H1 (cell line): ENCODE measurements around the gene NR2F6. TPM values are rescaled to one million over a fixed set of nuclear protein-coding genes. Genes with fewer than 3 reads are reported as not detected.

Experiments used
- CTCF ChIA-PET: fragments of 300-600 bp; sonication (Branson Sonifier 250); formaldehyde crosslinking; loops from one replicate; lab custom pipeline; 2021; ENCODE audit not compliant: partially characterized antibody; lab: Charles Lee
- POLR2A ChIA-PET: fragments of 300-600 bp; sonication (Branson Sonifier 250); formaldehyde crosslinking; loops from one replicate; lab custom pipeline; 2021; ENCODE audit warnings: inconsistent platforms; ENCODE audit not compliant: partially characterized antibody; lab: Charles Lee
- DNase-seq, 2 experiments: peaks; one replicate each; pipeline versions ENCODE4 v3.0.0 to v3.0.0-alpha.2; 2010 to 2022; ENCODE audit warnings: low spot score in 2 of 2, low read depth in 1 of 2, mixed read lengths in 1 of 2
- FAIRE-seq: peaks from 2 replicates; lab custom pipeline; 2011; peaks lifted over from hg19 to GRCh38; lab: Jason Lieb, UNC
- H2AFZ ChIP-seq: 2 replicates; pipeline ENCODE4 v1.8.1; 2012; ENCODE audit warnings: low read length, inconsistent platforms
- H2AK5ac ChIP-seq: 2 replicates; pipeline ENCODE4 v1.6.1; 2013; ENCODE audit warnings: low read depth, low read length
- H2BK120ac ChIP-seq: replicated peaks from 2 replicates; pipeline ENCODE3; 2013; ENCODE audit warnings: low read depth, low read length, inconsistent platforms
- H2BK12ac ChIP-seq: 2 replicates; pipeline ENCODE4 v1.6.1; 2013; ENCODE audit warnings: low read depth, low read length
- H2BK15ac ChIP-seq: 2 replicates; pipeline ENCODE4 v1.6.1; 2013; ENCODE audit warnings: low read length
- H2BK20ac ChIP-seq: 2 replicates; pipeline ENCODE4 v1.6.1; 2013; ENCODE audit warnings: low read length
- H2BK5ac ChIP-seq: 2 replicates; pipeline ENCODE4 v1.6.1; 2013; ENCODE audit warnings: low read depth, low read length
- H3K14ac ChIP-seq: 2 replicates; pipeline ENCODE4 v1.6.1; 2013; ENCODE audit warnings: inconsistent platforms; ENCODE audit not compliant: insufficient read length
- H3K18ac ChIP-seq: 2 replicates; pipeline ENCODE4 v1.6.1; 2013; ENCODE audit warnings: low read length; ENCODE audit errors: extremely low read depth
- H3K23ac ChIP-seq: 2 replicates; pipeline ENCODE4 v1.6.1; 2013; ENCODE audit warnings: inconsistent platforms; ENCODE audit not compliant: insufficient read length
- H3K23me2 ChIP-seq: 2 replicates; pipeline ENCODE4 v1.6.1; 2013; ENCODE audit warnings: low read depth, low read length
- H3K27ac ChIP-seq: 2 replicates; pipeline ENCODE4 v1.6.1; 2011; ENCODE audit warnings: low read depth, low read length, inconsistent platforms
- H3K27me3 ChIP-seq, 4 experiments: replicated peaks in 1 of 4; 1 replicate in 1 of 4; 2 replicates in 3 of 4; pipeline versions ENCODE4 v1.6.1 to v1.8.1; 2011 to 2013; ENCODE audit warnings: low read length in 3 of 4, mild to moderate bottlenecking in 3 of 4, inconsistent platforms in 2 of 4, mixed read lengths in 2 of 4, moderate library complexity in 1 of 4; ENCODE audit not compliant: control insufficient read depth in 3 of 4, insufficient read depth in 3 of 4; ENCODE audit errors: extremely low read depth in 1 of 4
- H3K36me3 ChIP-seq, 4 experiments: 2 replicates each; pipeline versions ENCODE4 v1.6.1 to v1.8.1; 2011 to 2013; ENCODE audit warnings: mild to moderate bottlenecking in 4 of 4, low read length in 3 of 4, moderate library complexity in 2 of 4, control low read depth in 1 of 4, inconsistent platforms in 1 of 4; ENCODE audit not compliant: insufficient read depth in 4 of 4, control insufficient read depth in 2 of 4
- H3K4ac ChIP-seq: replicated peaks from 2 replicates; pipeline ENCODE3; 2013; ENCODE audit warnings: low read length, low read depth, mixed read lengths, inconsistent platforms; ENCODE audit not compliant: insufficient read length
- H3K4me1 ChIP-seq, 4 experiments: replicated peaks in 1 of 4; 1 replicate in 1 of 4; 2 replicates in 3 of 4; pipeline versions ENCODE4 v1.6.1 to v1.8.1; 2011 to 2013; ENCODE audit warnings: low read length in 3 of 4, inconsistent platforms in 2 of 4, mixed read lengths in 1 of 4; ENCODE audit not compliant: insufficient read depth in 4 of 4, control insufficient read depth in 3 of 4
- H3K4me2 ChIP-seq, 2 experiments: 2 replicates each; pipeline versions ENCODE4 v1.6.1 to v1.8.1; 2011 to 2013; ENCODE audit warnings: low read depth in 2 of 2, low read length in 2 of 2, control low read depth in 1 of 2, inconsistent platforms in 1 of 2, mild to moderate bottlenecking in 1 of 2; ENCODE audit not compliant: insufficient read depth in 1 of 2
- H3K4me3 ChIP-seq, 4 experiments: fragments of 200-600, 300-600 bp in 1 of 4; sonication (generic), shearing (Covaris generic), sonication (Bioruptor Twin) in 1 of 4; 2 replicates each; pipeline versions ENCODE4 v1.5.1 to v1.8.1; 2011 to 2016; ENCODE audit warnings: low read length in 4 of 4, low read depth in 3 of 4, control low read depth in 2 of 4, inconsistent platforms in 2 of 4, mild to moderate bottlenecking in 2 of 4, mixed read lengths in 1 of 4, moderate library complexity in 1 of 4; ENCODE audit not compliant: insufficient read depth in 2 of 4; ENCODE audit errors: extremely low read depth in 1 of 4
- H3K56ac ChIP-seq: replicated peaks from 2 replicates; pipeline ENCODE3; 2013; ENCODE audit warnings: low read depth, mild to moderate bottlenecking, mixed read lengths, low read length, inconsistent platforms; ENCODE audit not compliant: insufficient read length
- H3K79me1 ChIP-seq: 2 replicates; pipeline ENCODE4 v1.6.1; 2013; ENCODE audit warnings: low read depth, low read length, control low read depth
- H3K79me2 ChIP-seq, 2 experiments: 2 replicates each; pipeline versions ENCODE4 v1.6.1 to v1.8.1; 2012 to 2013; ENCODE audit warnings: low read length in 2 of 2, mild to moderate bottlenecking in 2 of 2, inconsistent platforms in 1 of 2; ENCODE audit not compliant: insufficient read depth in 2 of 2, control insufficient read depth in 1 of 2
- H3K9ac ChIP-seq, 4 experiments: replicated peaks in 1 of 4; 1 replicate in 1 of 4; 2 replicates in 3 of 4; pipeline versions ENCODE4 v1.6.1 to v1.8.1; 2011 to 2013; ENCODE audit warnings: low read depth in 3 of 4, low read length in 3 of 4, control low read depth in 2 of 4, mild to moderate bottlenecking in 2 of 4, moderate library complexity in 2 of 4, inconsistent platforms in 1 of 4; ENCODE audit errors: extremely low read depth in 1 of 4
- H3K9me3 ChIP-seq, 2 experiments: 2 replicates each; pipeline versions ENCODE4 v1.6.1 to v1.8.1; 2012 to 2013; ENCODE audit warnings: mild to moderate bottlenecking in 2 of 2, moderate library complexity in 2 of 2, control low read depth in 1 of 2, inconsistent platforms in 1 of 2, low read depth in 1 of 2, low read length in 1 of 2, mixed read lengths in 1 of 2; ENCODE audit not compliant: insufficient read depth in 2 of 2
- H4K20me1 ChIP-seq, 2 experiments: replicated peaks in 1 of 2; 2 replicates each; pipeline versions ENCODE3 to v1.8.1; 2011 to 2013; ENCODE audit warnings: inconsistent platforms in 2 of 2, low read length in 2 of 2, mild to moderate bottlenecking in 1 of 2; ENCODE audit not compliant: insufficient read depth in 2 of 2, control insufficient read depth in 1 of 2
- H4K5ac ChIP-seq: 2 replicates; pipeline ENCODE4 v1.6.1; 2013; ENCODE audit warnings: low read length, low read depth, mixed read lengths, inconsistent platforms; ENCODE audit not compliant: insufficient read length
- H4K8ac ChIP-seq: 2 replicates; pipeline ENCODE4 v1.8.0; 2013; ENCODE audit warnings: mild to moderate bottlenecking, moderate library complexity, low read length, inconsistent platforms; ENCODE audit not compliant: insufficient read depth; ENCODE audit errors: extremely low read depth
- H4K91ac ChIP-seq: replicated peaks from 2 replicates; pipeline ENCODE3; 2013; ENCODE audit warnings: low read length, mixed read lengths, inconsistent platforms; ENCODE audit not compliant: insufficient read length
- CEBPB ChIP-seq: IDR thresholded peaks from 2 replicates; pipeline ENCODE4 v1.6.1; 2012; ENCODE audit warnings: low read depth, low read length
- CHD2 ChIP-seq: IDR thresholded peaks from 2 replicates; pipeline ENCODE4 v1.6.1; 2012; ENCODE audit warnings: low read length, improper control_type of control experiment
- GABPA ChIP-seq: IDR thresholded peaks from 2 replicates; pipeline ENCODE4 v1.6.1; 2011; ENCODE audit warnings: mild to moderate bottlenecking, low read length, moderate library complexity, borderline replicate concordance; ENCODE audit not compliant: insufficient read depth
- HDAC6 ChIP-seq: IDR thresholded peaks from one replicate; pipeline ENCODE4 v1.7.1; 2012; ENCODE audit warnings: low read depth, mild to moderate bottlenecking, inconsistent platforms, low read length, moderate library complexity
- POLR2A ChIP-seq, 2 experiments: IDR thresholded peaks; 1 replicate in 1 of 2; 2 replicates in 1 of 2; pipeline ENCODE4 v1.6.1; 2011; ENCODE audit warnings: low read depth in 2 of 2, low read length in 2 of 2, mild to moderate bottlenecking in 2 of 2; ENCODE audit errors: control extremely low read depth in 1 of 2
- SAP30 ChIP-seq: fragments of 300-600 bp; sonication (generic); IDR thresholded peaks from 2 replicates; pipeline ENCODE4 v1.7.1; 2012; ENCODE audit warnings: low read length, moderate library complexity, mild to moderate bottlenecking, inconsistent platforms; ENCODE audit not compliant: insufficient read depth, insufficient replicate concordance
- SP1 ChIP-seq: IDR thresholded peaks from 2 replicates; pipeline ENCODE4 v1.6.1; 2011; ENCODE audit warnings: low read depth, low read length
- SUZ12 ChIP-seq: fragments of 200-600 bp; sonication (generic); IDR thresholded peaks from 2 replicates; pipeline ENCODE4 v1.6.1; 2012; ENCODE audit warnings: mild to moderate bottlenecking, inconsistent platforms, low read length, moderate library complexity, mixed read lengths
- USF2 ChIP-seq: IDR thresholded peaks from 2 replicates; pipeline ENCODE4 v1.6.1; 2011; ENCODE audit warnings: low read length, improper control_type of control experiment
- WGBS, 2 experiments: shearing (Covaris generic) in 1 of 2; methylation state at CpG; one replicate each; pipeline versions ENCODE4 v1.1.6 to v1.1.7; 2013 to 2015; ENCODE audit warnings: low lambda C conversion rate in 2 of 2, mixed read lengths in 2 of 2, inconsistent platforms in 1 of 2, low coverage in 1 of 2, missing lambda C conversion rate in 1 of 2; ENCODE audit not compliant: insufficient replicate concordance in 2 of 2, insufficient coverage in 1 of 2, insufficient read length in 1 of 2; ENCODE audit errors: extremely low coverage in 1 of 2, missing lambda C conversion rate in 1 of 2; 5-methylcytosine and 5-hydroxymethylcytosine counted together
- polyA plus RNA-seq, 7 experiments: library from polyadenylated mRNA; depleted of rRNA in 3 of 7; stranded (reverse) in 5 of 7; unstranded in 2 of 7; fragments of >200 nt in 5 of 7; fragments of 200-250 nt in 2 of 7; gene quantifications; 1 replicate in 5 of 7; 2 replicates in 1 of 7; 4 replicates in 1 of 7; pipeline versions ENCODE4 v1.2.1 to v1.2.3, GENCODE V29; 2011 to 2013; ENCODE audit warnings: missing spikeins in 2 of 7, mixed read lengths in 2 of 7
- total RNA-seq: library from RNA; stranded (reverse); fragmentation: NEBNext Ultra II Directional; extraction: Animal tissue kit (Norgen Biotek cat#: 25700); gene quantifications from 2 replicates; pipeline ENCODE4 v1.2.1, GENCODE V29; 2021

NR2F6 gene
- total and polyA plus RNA-seq, 2 of the 8 experiments (the other 6 are each of a cell fraction or from before 2014, with no cell fraction given) = 99.7 to 114 TPM

- no peak overlapping the region for H2BK20ac ChIP-seq
- no peaks in the 10 kb centered on the region for H3K23me2 ChIP-seq
- no peak overlapping the region for H3K4ac ChIP-seq
- no peak for FAIRE-seq
- peaks cover 0 to 11% (median 8%) of the 10 kb centered on the region in 4 experiments; a peak in 6 of 7 replicates for H3K4me1 ChIP-seq
- 94% methylated on average over 11 of the region's 11 CpGs; no CpG with 5 or more reads in 1 of the 2 experiments for WGBS, 2 experiments
- H2BK15ac ChIP-seq = no peak overlapping the region
- H3K56ac ChIP-seq = no peak overlapping the region
- H3K4me3 ChIP-seq = no peak overlapping the region
- H3K79me2 ChIP-seq = no peaks in the 10 kb centered on the region
- H2BK120ac ChIP-seq = no peak overlapping the region
- no peak overlapping the region for H4K8ac ChIP-seq
- no peak overlapping the region for H3K9ac ChIP-seq
- H3K36me3 ChIP-seq = peaks cover 0 to 6% (median 5%) of the 10 kb centered on the region in 4 experiments; a peak in 5 of 8 replicates
- H3K4me2 ChIP-seq = no peak overlapping the region
- no peak overlapping the region for H4K91ac ChIP-seq
- H2AK5ac ChIP-seq = no peak overlapping the region
- TF ChIP-seq SAP30 (no peak), CHD2 (no peak), CEBPB (no peak), SUZ12 (no peak), HDAC6 (no peak), SP1 (no peak), GABPA (no peak), USF2 (no peak), POLR2A (IDR thresholded peaks at IDR 0.05; ENCODE audit: control extremely low read depth in 1 of 2, low read depth in 2 of 2, low read length in 2 of 2) (no peak)
- TF ChIP-seq, all 59 proteins: peak for 0
- H3K9me3 ChIP-seq = no peaks in the 10 kb centered on the region
- H2BK5ac ChIP-seq = no peak overlapping the region
- H3K14ac ChIP-seq = no peak overlapping the region
- no peak overlapping the region for H4K5ac ChIP-seq
- H3K18ac ChIP-seq = no peak overlapping the region
- H3K27ac ChIP-seq = no peak overlapping the region
- H3K27me3 ChIP-seq = no peaks in the 10 kb centered on the region
- peaks cover 0 to 4% of the 10 kb centered on the region in 2 experiments for H4K20me1 ChIP-seq
- no peak overlapping the region for H2BK12ac ChIP-seq
- no peak overlapping the region for H2AFZ ChIP-seq
- POLR2A ChIA-PET = interaction anchor here (0.5 kb wide), 1 partner anchor 98 kb away, joined by 6 read pairs; no protein-coding TSS in a partner anchor
- no peak overlapping the region for H3K23ac ChIP-seq
- CTCF ChIA-PET = interaction anchor here (0.8 to 1.7 kb wide), 7 partner anchors 11 to 107 kb away, joined by 3 to 5 read pairs (median 4); partner anchors contain the start of gene USE1
- DNase-seq = no peak
- no peaks in the 10 kb centered on the region for H3K79me1 ChIP-seq
Observed at GRCh38 chr19:17183858-17184321, 61.8 kb downstream of the NR2F6 start.
